Colonic mucosa (tissue), 4 donors: ENCODE results near the gene CYP46A1. TPM values are rescaled to one million over a fixed set of nuclear protein-coding genes. Genes with fewer than 3 reads are reported as not detected.

Source experiments
- DNase-seq: peaks from one replicate; pipeline ENCODE4 v3.0.0-alpha.2; 2020
- H3K27ac ChIP-seq: fragments of 200-600 bp; one replicate; pipeline ENCODE4 v1.8.0; 2021
- H3K27me3 ChIP-seq: fragments of 200-600 bp; one replicate; pipeline ENCODE4 v1.8.0; 2021
- H3K36me3 ChIP-seq: fragments of 200-600 bp; one replicate; pipeline ENCODE4 v1.8.0; 2021
- H3K4me1 ChIP-seq: fragments of 200-600 bp; one replicate; pipeline ENCODE4 v1.8.0; 2021; ENCODE audit warnings: mild to moderate bottlenecking
- H3K4me3 ChIP-seq: fragments of 200-600 bp; one replicate; pipeline ENCODE4 v1.8.0; 2021
- H3K9ac ChIP-seq, 2 donors: one replicate each; pipeline ENCODE4 v1.7.0; 2013; ENCODE audit warnings: control low read depth in 2 of 2, low read depth in 2 of 2, low read length in 2 of 2
- H3K9me3 ChIP-seq: fragments of 200-600 bp; one replicate; pipeline ENCODE4 v1.8.0; 2021
- intact Hi-C: fragments of 100-400 bp; cut with DNase I; formaldehyde crosslinking; loops from one replicate; pipeline ENCODE4 v1.14.1; 2022
- total RNA-seq, 2 donors: library from RNA; stranded (reverse); fragmentation: NEBNext Ultra II Directional in 1 of 2; extraction: Animal tissue kit (Norgen Biotek cat#: 25700) in 1 of 2; gene quantifications; one replicate each; pipeline ENCODE4 v1.2.1, GENCODE V29; 2021
- TF ChIP-seq, protein P1 (sequence below): fragments of 200-600 bp; IDR thresholded peaks from one replicate; pipeline ENCODE4 v1.8.0; 2022; ENCODE audit warnings: antibody characterized with exemption, mild to moderate bottlenecking
- donor health status: healthy.
- donor health status: DM: no; HTN: no; CAD: no.
- donor health status: DM: no; HTN: no; CAD: no.

The CYP46A1 gene
- total RNA-seq, 2 donors from 2014 or later = 0.05 to 0.25 TPM

DNA sequence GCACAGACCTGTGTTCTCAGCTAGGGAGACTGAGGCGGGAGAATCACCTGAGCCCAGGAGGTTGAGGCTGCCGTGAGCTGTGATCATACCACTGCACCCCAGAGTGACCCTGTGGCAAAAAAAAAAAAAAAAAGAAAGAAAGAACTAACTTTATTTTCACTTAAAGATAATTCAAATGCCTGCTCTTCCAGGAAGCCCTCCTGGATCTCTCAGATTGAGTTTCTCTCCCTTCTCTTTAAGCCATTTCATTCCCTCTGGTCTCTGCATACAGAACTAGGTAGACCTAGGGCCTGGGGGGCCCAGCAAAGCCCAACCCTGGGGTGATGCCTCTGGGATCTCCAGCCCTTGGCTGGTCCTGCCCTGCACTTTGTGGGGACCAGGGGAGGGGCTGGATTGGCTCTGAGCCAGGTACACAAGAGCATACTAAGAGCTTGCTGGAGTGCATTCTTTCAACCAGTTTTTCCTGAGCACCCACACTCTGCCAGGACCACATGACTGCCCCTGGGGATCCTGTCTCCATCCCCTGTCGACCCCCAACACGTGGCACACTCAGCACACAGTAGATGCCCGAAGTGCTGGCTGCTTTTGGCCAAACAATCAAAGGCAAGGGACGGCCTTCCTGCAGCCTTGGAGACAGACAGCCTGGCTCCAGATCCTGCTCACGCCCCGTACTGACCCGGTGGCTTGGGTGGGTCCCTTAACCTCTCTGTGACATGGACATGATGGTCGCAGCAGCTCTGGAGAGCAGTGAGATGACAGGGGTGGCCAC, 52.7 kb downstream of the CYP46A1 start:
- no peaks in the 10 kb centered on the region for H3K9me3 ChIP-seq
- no peak overlapping the region for H3K27ac ChIP-seq
- DNase-seq = no peak
- H3K27me3 ChIP-seq = peaks cover 6% of the 10 kb centered on the region
- peak overlapping the region in 1 of 2 donors; percentile 19 for H3K9ac ChIP-seq
- H3K4me1 ChIP-seq = no peaks in the 10 kb centered on the region
- no peak overlapping the region for H3K4me3 ChIP-seq
- TF ChIP-seq, protein P1, sequence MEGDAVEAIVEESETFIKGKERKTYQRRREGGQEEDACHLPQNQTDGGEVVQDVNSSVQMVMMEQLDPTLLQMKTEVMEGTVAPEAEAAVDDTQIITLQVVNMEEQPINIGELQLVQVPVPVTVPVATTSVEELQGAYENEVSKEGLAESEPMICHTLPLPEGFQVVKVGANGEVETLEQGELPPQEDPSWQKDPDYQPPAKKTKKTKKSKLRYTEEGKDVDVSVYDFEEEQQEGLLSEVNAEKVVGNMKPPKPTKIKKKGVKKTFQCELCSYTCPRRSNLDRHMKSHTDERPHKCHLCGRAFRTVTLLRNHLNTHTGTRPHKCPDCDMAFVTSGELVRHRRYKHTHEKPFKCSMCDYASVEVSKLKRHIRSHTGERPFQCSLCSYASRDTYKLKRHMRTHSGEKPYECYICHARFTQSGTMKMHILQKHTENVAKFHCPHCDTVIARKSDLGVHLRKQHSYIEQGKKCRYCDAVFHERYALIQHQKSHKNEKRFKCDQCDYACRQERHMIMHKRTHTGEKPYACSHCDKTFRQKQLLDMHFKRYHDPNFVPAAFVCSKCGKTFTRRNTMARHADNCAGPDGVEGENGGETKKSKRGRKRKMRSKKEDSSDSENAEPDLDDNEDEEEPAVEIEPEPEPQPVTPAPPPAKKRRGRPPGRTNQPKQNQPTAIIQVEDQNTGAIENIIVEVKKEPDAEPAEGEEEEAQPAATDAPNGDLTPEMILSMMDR = no peak
- no peaks in the 10 kb centered on the region for H3K36me3 ChIP-seq
- intact Hi-C loops = no loop called here

DNA sequence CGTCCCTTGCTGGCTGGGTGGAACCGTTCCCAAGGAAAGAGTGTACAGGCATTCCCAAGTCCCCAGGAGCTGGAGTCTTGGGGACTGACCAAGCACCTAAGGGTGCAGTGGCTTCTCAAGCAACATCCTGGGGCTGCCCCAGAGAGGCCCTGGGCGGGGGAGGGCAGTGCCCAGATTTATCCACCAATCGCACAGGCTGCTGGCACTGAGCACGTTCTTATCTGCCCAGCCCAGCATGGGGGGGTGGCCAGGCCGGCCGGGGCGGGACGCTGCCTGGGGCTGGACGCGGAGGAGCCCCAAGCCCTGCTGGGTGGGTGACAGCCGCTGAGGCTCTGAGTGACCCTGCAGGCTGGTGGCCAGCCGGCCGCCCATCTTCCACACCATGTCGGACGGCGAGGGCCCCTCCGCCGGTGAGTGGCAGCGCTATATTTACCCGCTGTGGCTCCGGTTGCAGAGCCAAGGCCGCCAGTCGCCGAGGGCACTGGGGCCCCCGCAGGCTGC, 53.4 kb downstream of the CYP46A1 start:
- DNase-seq = peak; percentile 41

DNA sequence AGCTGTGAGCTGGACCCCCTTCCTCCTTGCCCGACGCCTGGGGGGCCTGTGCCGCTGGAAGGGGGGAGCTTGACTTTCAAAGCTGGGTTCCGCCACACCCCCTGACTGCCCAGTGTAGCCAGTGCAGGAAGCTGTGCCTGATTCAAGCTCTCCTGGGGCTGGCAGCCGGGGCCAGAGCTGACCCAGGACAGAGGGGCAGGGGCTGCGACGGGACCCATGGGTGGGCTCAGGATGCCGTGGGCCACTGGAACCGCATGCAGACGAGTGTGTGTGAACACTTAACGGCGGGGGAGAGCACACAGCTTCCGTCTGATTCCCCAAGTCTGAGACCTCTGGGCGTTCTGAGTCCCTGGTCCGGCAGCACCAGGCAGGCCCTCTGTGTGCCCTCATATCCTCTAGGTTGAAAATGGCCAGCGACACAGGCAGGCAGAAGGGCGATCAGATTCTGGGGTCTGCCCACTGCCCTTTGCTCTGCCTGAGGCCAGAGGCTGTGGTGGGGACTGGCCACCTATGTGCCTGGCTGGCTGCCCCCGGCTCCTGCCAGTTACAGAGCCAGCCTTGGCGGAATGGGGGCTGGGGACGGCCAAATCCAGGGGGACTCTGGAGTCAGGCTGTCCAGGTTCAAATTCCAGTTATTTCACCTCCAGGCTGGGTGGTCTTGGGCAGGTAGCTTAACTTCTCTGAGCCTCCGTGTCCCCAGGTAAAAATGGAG, 54.0 kb downstream of the CYP46A1 start:
- TF ChIP-seq, protein P1 = no peak
- H3K9me3 ChIP-seq = no peaks in the 10 kb centered on the region
- peaks cover 6% of the 10 kb centered on the region for H3K27me3 ChIP-seq
- H3K36me3 ChIP-seq = no peaks in the 10 kb centered on the region
- peak overlapping the region; percentile 25 for H3K4me3 ChIP-seq
- intact Hi-C loops = no loop called here
- no peaks in the 10 kb centered on the region for H3K4me1 ChIP-seq
- H3K9ac ChIP-seq = peak overlapping the region; percentile 19 to 61
- no peak for DNase-seq
- H3K27ac ChIP-seq = no peak overlapping the region

More for the DNA sequence above, 53.4 kb downstream of the CYP46A1 start:
- H3K4me3 ChIP-seq = peak overlapping the region; percentile 25
- TF ChIP-seq, protein P1 = no peak
- H3K36me3 ChIP-seq = no peaks in the 10 kb centered on the region
- intact Hi-C loops = no loop called here
- H3K4me1 ChIP-seq = no peaks in the 10 kb centered on the region
- no peak overlapping the region for H3K27ac ChIP-seq
- H3K27me3 ChIP-seq = peaks cover 6% of the 10 kb centered on the region
- H3K9me3 ChIP-seq = no peaks in the 10 kb centered on the region
- peak overlapping the region; percentile 19 to 56 for H3K9ac ChIP-seq

DNA sequence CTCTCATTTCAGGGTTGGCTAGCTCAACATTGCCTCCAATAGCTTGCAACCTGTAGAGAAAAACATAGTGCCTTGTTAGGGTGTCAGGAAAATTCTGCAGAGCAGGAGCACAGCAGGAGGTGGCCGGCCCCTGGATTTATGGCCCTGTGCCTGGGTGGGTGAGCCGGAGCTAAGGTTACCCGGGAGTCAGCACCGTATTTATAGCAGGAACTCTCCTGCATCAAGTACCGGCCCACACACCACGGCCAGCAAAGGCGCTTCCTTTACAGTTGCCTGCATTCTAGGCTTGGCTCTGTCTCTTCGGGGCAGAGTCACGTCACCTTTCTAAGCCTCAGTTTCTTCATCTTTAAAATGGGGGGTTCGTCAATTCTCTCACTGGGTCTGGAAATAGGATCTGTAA, 56.3 kb downstream of the CYP46A1 start:
- intact Hi-C loops = no loop called here
- DNase-seq = no peak
- H3K36me3 ChIP-seq = no peaks in the 10 kb centered on the region
- H3K4me1 ChIP-seq = no peaks in the 10 kb centered on the region
- no peak overlapping the region for H3K9ac ChIP-seq
- H3K9me3 ChIP-seq = no peaks in the 10 kb centered on the region
- no peak overlapping the region for H3K27ac ChIP-seq
- H3K27me3 ChIP-seq = peaks cover 6% of the 10 kb centered on the region
- no peak overlapping the region for H3K4me3 ChIP-seq
- TF ChIP-seq, protein P1 = no peak

GRCh38 chr14:99741227-99741976, 57.3 kb downstream of the CYP46A1 start:
- Histone ChIP-seq H3K4me3 (no peak overlapping the region), H3K4me1 (no peaks in the 10 kb centered on the region), H3K9ac (peak overlapping the region in 1 of 2 donors; percentile 24), H3K36me3 (no peaks in the 10 kb centered on the region), H3K27ac (no peak overlapping the region), H3K9me3 (no peaks in the 10 kb centered on the region), H3K27me3 (peaks cover 6% of the 10 kb centered on the region)
- no peak for DNase-seq
- TF ChIP-seq, protein P1 = no peak
- intact Hi-C loops = no loop called here
